GM12878 (cell line): ENCODE measurements around the gene DDIT4. TPM values are rescaled to one million over a fixed set of nuclear protein-coding genes. Genes with fewer than 3 reads are reported as not detected.

Source experiments
- CBFB ChIP-seq: IDR thresholded peaks from 2 replicates; pipeline ENCODE4 v1.6.1; 2016; ENCODE audit warnings: antibody characterized with exemption, low read depth
- HDAC6 ChIP-seq: fragments of 200-600 bp; sonication (generic); IDR thresholded peaks from one replicate; pipeline ENCODE4 v1.8.0; 2017; ENCODE audit warnings: antibody characterized with exemption; ENCODE audit not compliant: unreplicated experiment
- IKZF1 ChIP-seq: fragments of 450-650 bp; conservative IDR thresholded peaks from 2 replicates; pipeline ENCODE4 v1.6.1; 2017; ENCODE audit warnings: antibody characterized with exemption, mild to moderate bottlenecking
- MEF2A ChIP-seq: IDR thresholded peaks from 2 replicates; pipeline ENCODE4 v1.6.1; 2011; ENCODE audit warnings: low read depth, mild to moderate bottlenecking, low read length, moderate library complexity; ENCODE audit not compliant: insufficient read depth
- NFIC ChIP-seq: IDR thresholded peaks from 2 replicates; pipeline ENCODE4 v1.6.1; 2012; ENCODE audit warnings: low read depth, mild to moderate bottlenecking, inconsistent platforms, low read length, moderate library complexity
- POLR2A ChIP-seq: IDR thresholded peaks from 2 replicates; pipeline ENCODE4 v1.6.1; 2011; ENCODE audit warnings: low read depth, mild to moderate bottlenecking, low read length
- RAD21 ChIP-seq: IDR thresholded peaks from 2 replicates; pipeline ENCODE4 v1.6.1; 2011; ENCODE audit warnings: mild to moderate bottlenecking, low read depth, low read length, moderate library complexity; ENCODE audit not compliant: insufficient read depth
- SREBF2 ChIP-seq: IDR thresholded peaks from 2 replicates; pipeline ENCODE4 v1.6.1; 2012; ENCODE audit warnings: mild to moderate bottlenecking, low read length
- ZNF207 ChIP-seq: fragments of 450-650 bp; IDR thresholded peaks from 2 replicates; pipeline ENCODE4 v1.6.1; 2014; ENCODE audit warnings: antibody characterized with exemption, mild to moderate bottlenecking, borderline replicate concordance
- polyA plus RNA-seq, 11 experiments: library from polyadenylated mRNA; depleted of rRNA in 4 of 11; unstranded in 6 of 11; stranded (reverse) in 5 of 11; fragments of >200 nt; fragmentation: Nextera tagmentation in 4 of 11; fragmentation: Illumina TruSeq in 1 of 11; extraction: Ambion mirVana in 4 of 11; extraction: Trizol in 1 of 11; gene quantifications; 1 replicate in 1 of 11; 2 replicates in 10 of 11; pipeline versions ENCODE4 v1.2.1 to v1.2.3, GENCODE V29; 2011 to 2016; ENCODE audit warnings: inconsistent platforms in 2 of 11, missing spikeins in 2 of 11, low read depth in 1 of 11
- total RNA-seq, 4 experiments: library from RNA; depleted of rRNA in 3 of 4; stranded (reverse); fragments of >200 nt in 3 of 4; fragmentation: Illumina TruSeq in 1 of 4; extraction: Trizol in 1 of 4; gene quantifications; 2 replicates each; pipeline versions ENCODE4 v1.2.1 to v1.2.3, GENCODE V29; 2013 to 2021
- TF ChIP-seq, protein P1 (sequence below): IDR thresholded peaks from 2 replicates; pipeline ENCODE4 v1.6.1; 2012; ENCODE audit warnings: low read depth, low read length, improper control_type of control experiment
- TF ChIP-seq, protein P2 (sequence below): fragments of 450-650 bp; IDR thresholded peaks from 2 replicates; pipeline ENCODE4 v1.6.1; 2018; ENCODE audit warnings: borderline replicate concordance, mild to moderate bottlenecking; ENCODE audit not compliant: partially characterized antibody

Gene DDIT4
- total and polyA plus RNA-seq, 10 of the 15 experiments (the other 5 are each of a cell fraction or from before 2014, with no cell fraction given), result 2.1 to 277 (median 183) TPM

DNA sequence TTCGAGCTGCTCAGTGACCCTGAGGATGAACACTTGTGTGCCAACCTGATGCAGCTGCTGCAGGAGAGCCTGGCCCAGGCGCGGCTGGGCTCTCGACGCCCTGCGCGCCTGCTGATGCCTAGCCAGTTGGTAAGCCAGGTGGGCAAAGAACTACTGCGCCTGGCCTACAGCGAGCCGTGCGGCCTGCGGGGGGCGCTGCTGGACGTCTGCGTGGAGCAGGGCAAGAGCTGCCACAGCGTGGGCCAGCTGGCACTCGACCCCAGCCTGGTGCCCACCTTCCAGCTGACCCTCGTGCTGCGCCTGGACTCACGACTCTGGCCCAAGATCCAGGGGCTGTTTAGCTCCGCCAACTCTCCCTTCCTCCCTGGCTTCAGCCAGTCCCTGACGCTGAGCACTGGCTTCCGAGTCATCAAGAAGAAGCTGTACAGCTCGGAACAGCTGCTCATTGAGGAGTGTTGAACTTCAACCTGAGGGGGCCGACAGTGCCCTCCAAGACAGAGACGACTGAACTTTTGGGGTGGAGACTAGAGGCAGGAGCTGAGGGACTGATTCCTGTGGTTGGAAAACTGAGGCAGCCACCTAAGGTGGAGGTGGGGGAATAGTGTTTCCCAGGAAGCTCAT lies 1.1 kb downstream of the DDIT4 start (continued):
- TF ChIP-seq, protein P1, sequence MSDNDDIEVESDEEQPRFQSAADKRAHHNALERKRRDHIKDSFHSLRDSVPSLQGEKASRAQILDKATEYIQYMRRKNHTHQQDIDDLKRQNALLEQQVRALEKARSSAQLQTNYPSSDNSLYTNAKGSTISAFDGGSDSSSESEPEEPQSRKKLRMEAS, result no peak
- TF ChIP-seq HDAC6 (no peak), RAD21 (peak; percentile 58), IKZF1 (peak; percentile 33; the same call in 1 of the 2 replicates), POLR2A (peak; percentile 70), SREBF2 (no peak), MEF2A (no peak), ZNF207 (peak; percentile 73), NFIC (no peak), CBFB (0 out of 2 replicates have a peak, but pooled peaks have one; percentile 26)
- TF ChIP-seq, protein P2, sequence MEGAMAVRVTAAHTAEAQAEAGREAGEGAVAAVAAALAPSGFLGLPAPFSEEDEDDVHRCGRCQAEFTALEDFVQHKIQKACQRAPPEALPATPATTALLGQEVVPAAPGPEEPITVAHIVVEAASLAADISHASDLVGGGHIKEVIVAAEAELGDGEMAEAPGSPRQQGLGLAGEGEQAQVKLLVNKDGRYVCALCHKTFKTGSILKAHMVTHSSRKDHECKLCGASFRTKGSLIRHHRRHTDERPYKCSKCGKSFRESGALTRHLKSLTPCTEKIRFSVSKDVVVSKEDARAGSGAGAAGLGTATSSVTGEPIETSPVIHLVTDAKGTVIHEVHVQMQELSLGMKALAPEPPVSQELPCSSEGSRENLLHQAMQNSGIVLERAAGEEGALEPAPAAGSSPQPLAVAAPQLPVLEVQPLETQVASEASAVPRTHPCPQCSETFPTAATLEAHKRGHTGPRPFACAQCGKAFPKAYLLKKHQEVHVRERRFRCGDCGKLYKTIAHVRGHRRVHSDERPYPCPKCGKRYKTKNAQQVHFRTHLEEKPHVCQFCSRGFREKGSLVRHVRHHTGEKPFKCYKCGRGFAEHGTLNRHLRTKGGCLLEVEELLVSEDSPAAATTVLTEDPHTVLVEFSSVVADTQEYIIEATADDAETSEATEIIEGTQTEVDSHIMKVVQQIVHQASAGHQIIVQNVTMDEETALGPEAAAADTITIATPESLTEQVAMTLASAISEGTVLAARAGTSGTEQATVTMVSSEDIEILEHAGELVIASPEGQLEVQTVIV, result no peak
